ENCODE measurements around the gene NTN3.

- TF ChIP-seq EZH2 (IDR thresholded peaks at IDR 0.05; ENCODE audit: borderline replicate concordance), result no peak
- no peak for TF ChIP-seq CTCF (IDR thresholded peaks at IDR 0.05; ENCODE audit: poor library complexity)
These were observed 2.2 kb upstream of the NTN3 start for GRCh38 chr16:2468725-2469398.

Measured in hepatocyte (in vitro differentiated cells).